Measurements from ENCODE around the gene EOMES. TPM values are rescaled to one million over a fixed set of nuclear protein-coding genes. Genes with fewer than 3 reads are reported as not detected.
A peak's percentile ranks its signal among the peaks of the same experiment; 100 is the strongest.

Gene EOMES
- polyA plus RNA-seq, 4 donors = 0.13 to 0.19 (median 0.16) TPM; not detected in 1

- no peak for DNase-seq (ENCODE audit: low read depth in 4 of 4, low spot score in 2 of 4)
Observed at GRCh38 chr3:27684302-27684701, 37.8 kb downstream of the EOMES start.

GRCh38 chr3:27681249-27681748 is 40.8 kb downstream of the EOMES start:
- DNase-seq (ENCODE audit: low read depth in 4 of 4, low spot score in 2 of 4) = peak; percentile 34 to 58 (median 50)

GRCh38 chr3:27680517-27681246 is 41.4 kb downstream of the EOMES start:
- DNase-seq (ENCODE audit: low read depth in 4 of 4, low spot score in 2 of 4) = peak in 1 of 4 donors; percentile 25

GRCh38 chr3:27679691-27680090 is 42.4 kb downstream of the EOMES start:
- DNase-seq (ENCODE audit: low read depth in 4 of 4, low spot score in 2 of 4) = no peak

- DNase-seq (ENCODE audit: low read depth in 4 of 4, low spot score in 2 of 4) = no peak
Observed at GRCh38 chr3:27678234-27678633, 43.9 kb downstream of the EOMES start.

- no peak for DNase-seq (ENCODE audit: low read depth in 4 of 4, low spot score in 2 of 4)
Observed at GRCh38 chr3:27677565-27677964, 44.6 kb downstream of the EOMES start.

GRCh38 chr3:27675287-27675686 is 46.8 kb downstream of the EOMES start:
- no peak for DNase-seq (ENCODE audit: low read depth in 4 of 4, low spot score in 2 of 4)

- no peak for DNase-seq (ENCODE audit: low read depth in 4 of 4, low spot score in 2 of 4)
Observed at GRCh38 chr3:27673701-27674100, 48.4 kb downstream of the EOMES start.

- DNase-seq (ENCODE audit: low read depth in 4 of 4, low spot score in 2 of 4) = no peak
Observed at GRCh38 chr3:27671101-27671500, 51.0 kb downstream of the EOMES start.

GRCh38 chr3:27670619-27671018 is 51.5 kb downstream of the EOMES start:
- DNase-seq (ENCODE audit: low read depth in 4 of 4, low spot score in 2 of 4) = no peak

- DNase-seq (ENCODE audit: low read depth in 4 of 4, low spot score in 2 of 4) = no peak
Observed at GRCh38 chr3:27669591-27669990, 52.5 kb downstream of the EOMES start.

- no peak for DNase-seq (ENCODE audit: low read depth in 4 of 4, low spot score in 2 of 4)
Observed at GRCh38 chr3:27667751-27668150, 54.4 kb downstream of the EOMES start.

- DNase-seq (ENCODE audit: low read depth in 4 of 4, low spot score in 2 of 4) = no peak
Observed at GRCh38 chr3:27666708-27667107, 55.4 kb downstream of the EOMES start.

GRCh38 chr3:27666272-27666671 is 55.9 kb downstream of the EOMES start:
- DNase-seq (ENCODE audit: low read depth in 4 of 4, low spot score in 2 of 4) = no peak

Other genes with a start within 250 kb of the EOMES start
- gene SLC4A7, start 237.9 kb downstream of the EOMES start, polyA plus RNA-seq (ENCODE audit: insufficient read length in 4 of 4) = 10 to 100 TPM; 17.0 to 34.7 (median 26.8) TPM

Measured in left renal cortex interstitium (tissue), 4 donors.